ENCODE data around the gene PLCL1. TPM values are rescaled to one million over a fixed set of nuclear protein-coding genes. Genes with fewer than 3 reads are reported as not detected.

PLCL1 gene
- total RNA-seq, 2 donors from 2014 or later: 2.0 to 2.9 TPM

- WGBS, 2 donors: 24 to 48% methylated on average over 1 of the region's 1 CpG
- H3K27me3 ChIP-seq: no peaks in the 10 kb centered on the region
- no peaks in the 10 kb centered on the region for H3K36me3 ChIP-seq (replicated peaks in 1 of 2; ENCODE audit: insufficient read depth in 1 of 2, low read depth in 2 of 2)
- TF ChIP-seq POLR2A (IDR thresholded peaks at IDR 0.05): no peak
- no peak for TF ChIP-seq CTCF (IDR thresholded peaks at IDR 0.05)
- DNase-seq (no peak), ATAC-seq (no peak)
- no peaks in the 10 kb centered on the region for H3K4me1 ChIP-seq
- intact Hi-C loops (cut with DNase I): no loop called here
- H3K27ac ChIP-seq: no peak overlapping the region
- no peaks in the 10 kb centered on the region for H3K9me3 ChIP-seq
- no peak overlapping the region for H3K4me3 ChIP-seq
Observed at GRCh38 chr2:198116756-198117155, 312.4 kb downstream of the PLCL1 start.

- Histone ChIP-seq H3K4me3 (no peak overlapping the region), H3K4me1 (no peaks in the 10 kb centered on the region), H3K36me3 (replicated peaks in 1 of 2; ENCODE audit: insufficient read depth in 1 of 2, low read depth in 2 of 2) (no peaks in the 10 kb centered on the region), H3K9me3 (no peaks in the 10 kb centered on the region), H3K27ac (no peak overlapping the region), H3K27me3 (no peaks in the 10 kb centered on the region)
- ATAC-seq: no peak
- intact Hi-C loops (cut with DNase I): no loop called here
- 68 to 78% methylated on average over 4 of the region's 4 CpGs for WGBS, 2 donors
- DNase-seq: no peak
- TF ChIP-seq CTCF (IDR thresholded peaks at IDR 0.05): no peak
- TF ChIP-seq POLR2A (IDR thresholded peaks at IDR 0.05): no peak
Observed at GRCh38 chr2:198117406-198118041, 313.1 kb downstream of the PLCL1 start.

DNA sequence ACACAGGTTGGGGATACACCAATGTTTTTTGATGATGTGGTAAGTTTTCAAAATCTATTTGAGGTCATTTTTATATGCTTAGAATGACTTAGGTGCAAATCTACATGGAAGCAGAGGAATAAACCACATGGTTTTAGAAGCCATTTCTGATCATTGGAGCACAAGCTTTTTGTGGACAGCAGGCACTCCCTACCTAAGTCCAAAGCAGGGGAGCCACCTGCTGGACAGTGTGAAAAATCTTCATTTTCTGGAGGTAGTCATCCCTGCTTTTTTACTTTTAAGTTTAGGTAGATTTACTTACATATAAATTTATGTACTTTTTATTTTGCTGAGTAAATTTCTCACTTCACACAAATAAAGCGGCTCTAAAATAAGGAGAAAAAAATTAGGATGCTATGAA, 323.2 kb downstream of the PLCL1 start:
- Histone ChIP-seq H3K27ac (no peak overlapping the region), H3K27me3 (no peaks in the 10 kb centered on the region), H3K9me3 (no peaks in the 10 kb centered on the region), H3K4me3 (no peak overlapping the region), H3K36me3 (replicated peaks in 1 of 2; ENCODE audit: insufficient read depth in 1 of 2, low read depth in 2 of 2) (no peaks in the 10 kb centered on the region), H3K4me1 (no peaks in the 10 kb centered on the region)
- TF ChIP-seq POLR2A (IDR thresholded peaks at IDR 0.05): no peak
- peak; percentile 27 to 74 (median 60) for TF ChIP-seq CTCF (IDR thresholded peaks at IDR 0.05)
- ATAC-seq (peak; percentile 65), DNase-seq (peak; percentile 33 to 48 (median 44))
- intact Hi-C loops (cut with DNase I): loop anchor here (5.0 kb wide), 1 partner anchor 330 kb away; no protein-coding TSS in a partner anchor
- WGBS, 2 donors: 38 to 41% methylated on average over 1 of the region's 1 CpG

DNA sequence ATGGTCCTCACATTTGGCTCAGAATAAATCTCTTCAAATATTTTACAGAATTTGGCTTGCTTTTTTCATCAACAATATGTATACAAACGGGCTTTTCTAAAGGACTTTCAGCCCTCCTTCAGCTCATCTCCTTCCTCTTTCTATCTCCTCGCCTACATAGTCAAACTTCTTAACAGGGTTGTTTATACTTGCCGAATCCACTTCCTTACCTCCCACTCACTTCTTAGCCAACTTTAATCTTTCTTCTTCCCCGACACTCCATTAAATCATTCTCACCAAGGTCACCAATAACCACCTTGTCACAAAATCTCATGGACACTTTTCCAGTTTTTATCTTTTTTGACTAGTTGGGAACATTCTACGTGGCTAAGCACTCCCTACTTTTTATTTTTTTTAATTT, 325.2 kb downstream of the PLCL1 start:
- Histone ChIP-seq H3K27ac (no peak overlapping the region), H3K4me3 (no peak overlapping the region), H3K27me3 (no peaks in the 10 kb centered on the region), H3K9me3 (no peaks in the 10 kb centered on the region), H3K4me1 (no peaks in the 10 kb centered on the region), H3K36me3 (replicated peaks in 1 of 2; ENCODE audit: insufficient read depth in 1 of 2, low read depth in 2 of 2) (no peaks in the 10 kb centered on the region)
- intact Hi-C loops (cut with DNase I): loop anchor here (5.0 kb wide), 1 partner anchor 332 kb away; no protein-coding TSS in a partner anchor
- TF ChIP-seq POLR2A (IDR thresholded peaks at IDR 0.05): no peak
- TF ChIP-seq CTCF (IDR thresholded peaks at IDR 0.05): no peak
- DNase-seq (no peak), ATAC-seq (no peak)
- WGBS, 2 donors: 45 to 46% methylated on average over 5 of the region's 5 CpGs
